Pulmonary artery endothelial cell (primary cell): ENCODE measurements around the gene IGF2R. TPM values are rescaled to one million over a fixed set of nuclear protein-coding genes. Genes with fewer than 3 reads are reported as not detected.

Experiments used
- DNase-seq: peaks from one replicate; pipeline ENCODE4 v3.0.0-alpha.2; 2011; ENCODE audit warnings: low read depth, low spot score
- total RNA-seq: library from RNA; depleted of rRNA; stranded (reverse); fragments of >200 nt; gene quantifications from 2 replicates; pipeline ENCODE4 v1.2.3, GENCODE V29; 2014

The IGF2R gene
- total RNA-seq, 1 donor from 2014 or later, result 63.2 TPM

GRCh38 chr6:160044687-160045086 lies 75.8 kb downstream of the IGF2R start:
- DNase-seq, result no peak

- DNase-seq, result no peak
Measured at GRCh38 chr6:160048471-160048870, 79.6 kb downstream of the IGF2R start.

- DNase-seq, result no peak
Measured at GRCh38 chr6:160049346-160049745, 80.5 kb downstream of the IGF2R start.

- DNase-seq, result no peak
Measured at GRCh38 chr6:160050022-160050421, 81.1 kb downstream of the IGF2R start.

- no peak for DNase-seq
Measured at GRCh38 chr6:160051390-160051789, 82.5 kb downstream of the IGF2R start.

- no peak for DNase-seq
Measured at GRCh38 chr6:160054271-160054670, 85.4 kb downstream of the IGF2R start.

GRCh38 chr6:160054913-160055312 lies 86.0 kb downstream of the IGF2R start:
- no peak for DNase-seq

- DNase-seq, result no peak
Measured at GRCh38 chr6:160055378-160055777, 86.5 kb downstream of the IGF2R start.

- no peak for DNase-seq
Measured at GRCh38 chr6:160055813-160056212, 86.9 kb downstream of the IGF2R start.

GRCh38 chr6:160057080-160057479 lies 88.2 kb downstream of the IGF2R start:
- DNase-seq, result no peak

- DNase-seq, result no peak
Measured at GRCh38 chr6:160058603-160059215, 89.8 kb downstream of the IGF2R start.

- no peak for DNase-seq
Measured at GRCh38 chr6:160060221-160060620, 91.3 kb downstream of the IGF2R start.

- DNase-seq, result no peak
Measured at GRCh38 chr6:160060920-160061447, 92.1 kb downstream of the IGF2R start.

- DNase-seq, result no peak
Measured at GRCh38 chr6:160063771-160064413, 95.0 kb downstream of the IGF2R start.

GRCh38 chr6:160065200-160065599 lies 96.3 kb downstream of the IGF2R start:
- DNase-seq, result no peak

GRCh38 chr6:160067564-160067963 lies 98.7 kb downstream of the IGF2R start:
- DNase-seq, result no peak

- no peak for DNase-seq
Measured at GRCh38 chr6:160068346-160068745, 99.5 kb downstream of the IGF2R start.

GRCh38 chr6:160069050-160069454 lies 100.2 kb downstream of the IGF2R start:
- no peak for DNase-seq

GRCh38 chr6:160069459-160069858 lies 100.6 kb downstream of the IGF2R start:
- DNase-seq, result no peak

- no peak for DNase-seq
Measured at GRCh38 chr6:160070427-160070826, 101.5 kb downstream of the IGF2R start.

- DNase-seq, result no peak
Measured at GRCh38 chr6:160070831-160071230, 101.9 kb downstream of the IGF2R start.

- no peak for DNase-seq
Measured at GRCh38 chr6:160071805-160072690, 103.2 kb downstream of the IGF2R start.
